Esophagus muscularis mucosa (tissue), 4 donors: ENCODE data around the gene CEP43.

Experiments
- CTCF ChIP-seq, 3 experiments: fragments of 200-600 bp in 2 of 3; fragments of 450-650 bp in 1 of 3; sonication (generic) in 2 of 3; IDR thresholded peaks; one replicate each; pipeline ENCODE4 v1.5.1; 2017 to 2019; ENCODE audit warnings: antibody characterized with exemption in 3 of 3, mild to moderate bottlenecking in 2 of 3, moderate library complexity in 1 of 3
- EP300 ChIP-seq: sonication (generic); formaldehyde crosslinking; IDR thresholded peaks from one replicate; pipeline ENCODE4 v1.6.1; 2017; ENCODE audit warnings: antibody characterized with exemption
- POLR2A ChIP-seq: fragments of 450-650 bp; IDR thresholded peaks from one replicate; pipeline ENCODE4 v1.6.1; 2017; ENCODE audit warnings: antibody characterized with exemption, moderate library complexity, mild to moderate bottlenecking, low read depth
- POLR2AphosphoS5 ChIP-seq, 2 donors: sonication (generic); formaldehyde crosslinking; IDR thresholded peaks; one replicate each; pipeline ENCODE4 v1.6.1; 2017; ENCODE audit warnings: antibody characterized with exemption in 2 of 2

DNA sequence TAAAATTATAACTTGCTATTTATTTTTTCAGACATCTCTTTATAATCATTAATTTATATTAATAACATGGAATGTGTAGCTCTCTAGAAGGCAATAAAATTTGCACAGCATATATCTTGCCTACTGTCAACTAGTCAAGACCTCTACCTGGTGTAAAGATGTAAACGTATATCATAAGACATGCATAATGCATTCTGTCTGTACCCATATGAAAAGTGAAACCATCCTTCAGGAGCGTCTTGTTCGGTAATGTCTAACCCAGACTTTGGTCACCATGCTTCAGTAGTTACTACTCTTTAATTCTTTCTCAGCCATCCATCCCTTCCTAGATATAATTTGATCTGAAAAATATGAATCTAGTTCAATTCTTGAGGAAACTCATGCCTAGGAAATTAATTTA is 21.0 kb downstream of the CEP43 start:
- TF ChIP-seq CTCF (IDR thresholded peaks at IDR 0.05) (no peak), POLR2AphosphoS5 (IDR thresholded peaks at IDR 0.05) (no peak), EP300 (no peak), POLR2A (no peak)
